ENCODE data around the gene SAMD5. TPM values are rescaled to one million over a fixed set of nuclear protein-coding genes. Genes with fewer than 3 reads are reported as not detected.

The SAMD5 gene
- total RNA-seq, 1 experiment from 2014 or later = 2.6 TPM

DNA sequence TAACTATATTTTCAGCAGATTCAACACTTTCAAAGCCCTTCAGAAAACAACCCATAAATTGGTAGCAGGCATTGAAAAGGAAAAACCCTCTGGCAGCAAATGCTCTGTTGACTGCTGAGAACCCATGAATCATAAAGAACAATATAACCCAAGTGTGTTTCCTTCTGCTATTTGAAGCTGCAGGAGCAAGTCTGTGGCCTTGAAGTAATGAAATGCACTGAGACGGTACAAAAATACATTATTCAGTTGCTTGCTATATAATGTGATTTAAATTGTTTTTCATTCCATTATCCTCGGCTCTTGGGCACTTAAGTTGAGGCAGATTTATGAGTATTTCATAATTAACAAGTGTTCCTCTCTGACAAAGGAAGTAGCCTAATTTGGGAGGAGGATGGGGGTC is 40.6 kb upstream of the SAMD5 start:
- Mint-ChIP-seq H3K36me3 (ENCODE audit: insufficient read depth, unreplicated experiment) (no peaks in the 10 kb centered on the region), H3K27me3 (ENCODE audit: insufficient read depth, unreplicated experiment) (no peaks in the 10 kb centered on the region), H3K4me3 (ENCODE audit: unreplicated experiment) (no peak overlapping the region), H3K9me3 (ENCODE audit: unreplicated experiment) (no peaks in the 10 kb centered on the region), H3K4me1 (ENCODE audit: insufficient read depth, unreplicated experiment) (no peaks in the 10 kb centered on the region), H3K27ac (ENCODE audit: low read depth, unreplicated experiment) (no peak overlapping the region)
- no TSS peak for BruUV-seq (replicated peaks)
- DNase-seq (ENCODE audit: unreplicated experiment) = no peak
- intact Hi-C loops (cut with micrococcal nuclease) = no loop called here
- POLR2A ChIA-PET = interaction anchor here (0.8 kb wide), 1 partner anchor 74 kb away, joined by 3 read pairs; no protein-coding TSS in a partner anchor
- TF ChIP-seq, protein P1, sequence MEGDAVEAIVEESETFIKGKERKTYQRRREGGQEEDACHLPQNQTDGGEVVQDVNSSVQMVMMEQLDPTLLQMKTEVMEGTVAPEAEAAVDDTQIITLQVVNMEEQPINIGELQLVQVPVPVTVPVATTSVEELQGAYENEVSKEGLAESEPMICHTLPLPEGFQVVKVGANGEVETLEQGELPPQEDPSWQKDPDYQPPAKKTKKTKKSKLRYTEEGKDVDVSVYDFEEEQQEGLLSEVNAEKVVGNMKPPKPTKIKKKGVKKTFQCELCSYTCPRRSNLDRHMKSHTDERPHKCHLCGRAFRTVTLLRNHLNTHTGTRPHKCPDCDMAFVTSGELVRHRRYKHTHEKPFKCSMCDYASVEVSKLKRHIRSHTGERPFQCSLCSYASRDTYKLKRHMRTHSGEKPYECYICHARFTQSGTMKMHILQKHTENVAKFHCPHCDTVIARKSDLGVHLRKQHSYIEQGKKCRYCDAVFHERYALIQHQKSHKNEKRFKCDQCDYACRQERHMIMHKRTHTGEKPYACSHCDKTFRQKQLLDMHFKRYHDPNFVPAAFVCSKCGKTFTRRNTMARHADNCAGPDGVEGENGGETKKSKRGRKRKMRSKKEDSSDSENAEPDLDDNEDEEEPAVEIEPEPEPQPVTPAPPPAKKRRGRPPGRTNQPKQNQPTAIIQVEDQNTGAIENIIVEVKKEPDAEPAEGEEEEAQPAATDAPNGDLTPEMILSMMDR (IDR thresholded peaks at IDR 0.05; ENCODE audit: unreplicated experiment) = no peak
- CTCF ChIA-PET = interaction anchor here (0.6 kb wide), 1 partner anchor 94 kb away, joined by 3 read pairs; no protein-coding TSS in a partner anchor

DNA sequence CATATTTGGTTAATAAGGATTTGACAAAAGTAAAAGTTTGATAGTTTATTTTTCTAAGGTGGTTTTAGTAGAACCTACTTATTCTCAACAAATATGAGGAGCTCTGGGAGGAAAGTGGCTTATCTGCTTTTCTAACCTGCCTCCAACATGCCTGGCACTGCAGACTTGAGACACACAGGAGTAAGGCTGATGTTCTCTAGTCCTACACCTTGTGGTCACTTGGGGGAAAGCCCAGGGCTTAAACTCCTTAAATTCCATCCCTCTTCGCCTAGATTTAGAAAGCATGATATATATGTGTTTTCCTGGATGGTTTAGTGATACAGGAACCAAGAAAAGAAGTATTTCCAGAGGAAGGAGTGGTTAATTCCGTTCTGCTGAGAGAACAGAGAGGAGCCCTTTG is 39.9 kb upstream of the SAMD5 start:
- ChIA-PET CTCF (interaction anchor here (0.6 kb wide), 1 partner anchor 93 kb away, joined by 3 read pairs; no protein-coding TSS in a partner anchor), POLR2A (no interaction called here)
- H3K4me3 Mint-ChIP-seq (ENCODE audit: unreplicated experiment) = no peak overlapping the region
- no peaks in the 10 kb centered on the region for H3K36me3 Mint-ChIP-seq (ENCODE audit: insufficient read depth, unreplicated experiment)
- H3K4me1 Mint-ChIP-seq (ENCODE audit: insufficient read depth, unreplicated experiment) = no peaks in the 10 kb centered on the region
- BruUV-seq (replicated peaks) = no TSS peak
- peak; percentile 2 for DNase-seq (ENCODE audit: unreplicated experiment)
- intact Hi-C loops (cut with micrococcal nuclease) = no loop called here
- H3K27ac Mint-ChIP-seq (ENCODE audit: low read depth, unreplicated experiment) = no peak overlapping the region
- no peaks in the 10 kb centered on the region for H3K27me3 Mint-ChIP-seq (ENCODE audit: insufficient read depth, unreplicated experiment)
- TF ChIP-seq, protein P1 (IDR thresholded peaks at IDR 0.05; ENCODE audit: unreplicated experiment) = no peak
- no peaks in the 10 kb centered on the region for H3K9me3 Mint-ChIP-seq (ENCODE audit: unreplicated experiment)

DNA sequence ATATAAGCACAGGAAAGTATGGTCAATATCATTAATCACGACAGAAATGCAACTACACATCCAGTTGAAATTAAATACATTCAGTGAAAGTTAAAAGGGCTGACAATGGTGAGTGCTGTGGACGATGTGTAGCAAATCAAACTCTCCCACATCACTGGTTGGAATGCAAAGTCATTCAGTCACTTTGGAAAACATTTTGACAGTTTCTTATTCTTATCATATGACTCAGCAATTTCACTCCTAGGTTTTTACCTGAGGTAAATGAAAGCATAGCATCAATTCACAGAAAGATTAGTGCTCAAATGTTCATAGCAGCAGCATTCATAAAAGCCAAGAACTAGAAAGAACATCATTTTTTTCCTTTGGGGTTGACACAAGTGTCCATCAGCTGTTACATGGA is 28.6 kb upstream of the SAMD5 start:
- no peak for DNase-seq (ENCODE audit: unreplicated experiment)
- BruUV-seq (replicated peaks) = no TSS peak
- TF ChIP-seq, protein P1 (IDR thresholded peaks at IDR 0.05; ENCODE audit: unreplicated experiment) = no peak
- no peaks in the 10 kb centered on the region for H3K4me1 Mint-ChIP-seq (ENCODE audit: insufficient read depth, unreplicated experiment)
- CTCF ChIA-PET = no interaction called here
- POLR2A ChIA-PET = no interaction called here
- H3K4me3 Mint-ChIP-seq (ENCODE audit: unreplicated experiment) = no peak overlapping the region
- intact Hi-C loops (cut with micrococcal nuclease) = no loop called here
- no peaks in the 10 kb centered on the region for H3K9me3 Mint-ChIP-seq (ENCODE audit: unreplicated experiment)
- H3K27ac Mint-ChIP-seq (ENCODE audit: low read depth, unreplicated experiment) = no peak overlapping the region
- no peaks in the 10 kb centered on the region for H3K36me3 Mint-ChIP-seq (ENCODE audit: insufficient read depth, unreplicated experiment)
- no peaks in the 10 kb centered on the region for H3K27me3 Mint-ChIP-seq (ENCODE audit: insufficient read depth, unreplicated experiment)

DNA sequence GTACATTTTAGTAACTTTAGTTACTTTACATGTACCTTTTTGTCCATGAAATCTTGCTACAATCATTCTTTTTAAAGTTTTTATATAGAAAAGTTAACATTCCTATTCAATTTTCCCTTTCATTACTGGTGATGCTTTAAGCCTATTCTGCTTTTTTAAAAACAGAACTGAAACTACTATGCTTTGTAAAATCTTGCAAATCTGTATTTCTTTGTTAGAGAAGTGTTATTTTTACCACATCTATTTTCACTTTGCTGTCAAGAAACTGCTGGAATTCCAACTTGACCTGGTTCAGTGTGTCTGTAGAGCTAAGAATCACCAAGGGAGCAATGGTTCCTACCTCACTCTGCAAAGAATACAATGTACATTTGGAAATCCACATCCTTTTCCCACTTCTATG is 21.8 kb upstream of the SAMD5 start:
- Mint-ChIP-seq H3K36me3 (ENCODE audit: insufficient read depth, unreplicated experiment) (no peaks in the 10 kb centered on the region), H3K4me1 (ENCODE audit: insufficient read depth, unreplicated experiment) (no peaks in the 10 kb centered on the region), H3K27me3 (ENCODE audit: insufficient read depth, unreplicated experiment) (no peaks in the 10 kb centered on the region), H3K4me3 (ENCODE audit: unreplicated experiment) (no peak overlapping the region), H3K9me3 (ENCODE audit: unreplicated experiment) (no peaks in the 10 kb centered on the region), H3K27ac (ENCODE audit: low read depth, unreplicated experiment) (no peak overlapping the region)
- intact Hi-C loops (cut with micrococcal nuclease) = no loop called here
- no peak for DNase-seq (ENCODE audit: unreplicated experiment)
- BruUV-seq (replicated peaks) = no TSS peak
- ChIA-PET CTCF (interaction anchor here (0.6 kb wide), 1 partner anchor 629 kb away, joined by 3 read pairs; no protein-coding TSS in a partner anchor), POLR2A (no interaction called here)
- TF ChIP-seq, protein P1 (IDR thresholded peaks at IDR 0.05; ENCODE audit: unreplicated experiment) = no peak
